Neural cell (in vitro differentiated cells): ENCODE measurements around the gene PGA3. TPM values are rescaled to one million over a fixed set of nuclear protein-coding genes. Genes with fewer than 3 reads are reported as not detected.
"Not testable (repeated sequence)": the region's sequence is repeated elsewhere in the genome, so short reads cannot be mapped to it uniquely, and the experiment has no call there.

Experiments
- H2AFZ ChIP-seq: fragments of 200-600, 300-800 bp; sonication (generic), shearing (Covaris generic); 2 replicates; pipeline ENCODE4 v1.6.0; 2014; ENCODE audit warnings: low read depth, mild to moderate bottlenecking, antibody characterized with exemption, low read length, moderate library complexity
- H3F3A ChIP-seq: fragments of 200-600 bp; shearing (Covaris generic); 2 replicates; pipeline ENCODE4 v1.6.1; 2016; ENCODE audit warnings: mild to moderate bottlenecking, moderate library complexity, mixed read lengths, antibody characterized with exemption, low read length; ENCODE audit not compliant: insufficient read depth, poor library complexity, severe bottlenecking
- H3K27ac ChIP-seq: fragments of 200-600, 300-800 bp; sonication (generic), shearing (Covaris generic); 2 replicates; pipeline ENCODE4 v1.5.1; 2014; ENCODE audit warnings: mild to moderate bottlenecking, low read length, moderate library complexity
- H3K27me3 ChIP-seq: fragments of 300-800, 200-600 bp; sonication (generic), shearing (Covaris generic); 2 replicates; pipeline ENCODE4 v1.6.0; 2014; ENCODE audit warnings: mild to moderate bottlenecking, low read depth, low read length, moderate library complexity; ENCODE audit not compliant: insufficient read depth
- H3K36me3 ChIP-seq: fragments of 300-800, 200-600 bp; sonication (generic), shearing (Covaris generic); 2 replicates; pipeline ENCODE4 v1.5.1; 2014; ENCODE audit warnings: mild to moderate bottlenecking, antibody characterized with exemption, low read length, moderate library complexity; ENCODE audit not compliant: insufficient read depth
- H3K4me2 ChIP-seq: fragments of 300-800, 200-600 bp; sonication (generic), shearing (Covaris generic); 2 replicates; pipeline ENCODE4 v1.6.0; 2014; ENCODE audit warnings: mild to moderate bottlenecking, low read length
- H3K4me3 ChIP-seq: fragments of 300-800, 200-600 bp; sonication (generic), shearing (Covaris generic); 2 replicates; pipeline ENCODE4 v1.5.1; 2014; ENCODE audit warnings: mild to moderate bottlenecking, low read length, moderate library complexity
- H3K79me2 ChIP-seq: fragments of 200-600 bp; shearing (Covaris generic); replicated peaks from 2 replicates; pipeline ENCODE4 v1.6.0; 2014; ENCODE audit warnings: mild to moderate bottlenecking, low read length, moderate library complexity; ENCODE audit not compliant: insufficient read depth
- H3K9ac ChIP-seq: fragments of 300-800, 200-600 bp; sonication (generic), shearing (Covaris generic); 2 replicates; pipeline ENCODE4 v1.6.1; 2016; ENCODE audit warnings: mild to moderate bottlenecking, low read length, mixed read lengths
- H3K9me2 ChIP-seq: fragments of 200-600 bp; shearing (Covaris generic); 2 replicates; pipeline ENCODE4 v1.6.1; 2016; ENCODE audit warnings: mild to moderate bottlenecking, low read length, mixed read lengths; ENCODE audit not compliant: insufficient read depth
- H3K9me3 ChIP-seq: fragments of 200-600, 300-800 bp; sonication (generic), shearing (Covaris generic); 2 replicates; pipeline ENCODE4 v1.6.1; 2016; ENCODE audit warnings: mild to moderate bottlenecking, mixed run types, low read length, moderate library complexity, mixed read lengths
- H4K20me1 ChIP-seq: fragments of 200-600 bp; shearing (Covaris generic); 2 replicates; pipeline ENCODE4 v1.6.1; 2016; ENCODE audit warnings: mild to moderate bottlenecking, mixed run types; ENCODE audit not compliant: insufficient read depth
- EP300 ChIP-seq: fragments of 450-650 bp; conservative IDR thresholded peaks from 2 replicates; pipeline ENCODE4 v1.6.1; 2014; ENCODE audit warnings: antibody characterized with exemption, mild to moderate bottlenecking, moderate library complexity; ENCODE audit not compliant: poor library complexity, severe bottlenecking
- EZH2 ChIP-seq: fragments of 200-600, 300-800 bp; shearing (Covaris generic), sonication (generic); IDR thresholded peaks from 2 replicates; pipeline ENCODE4 v1.6.1; 2014; ENCODE audit warnings: antibody characterized with exemption, low read length, borderline replicate concordance, mild to moderate bottlenecking; ENCODE audit not compliant: insufficient read depth, poor library complexity, severe bottlenecking
- MXI1 ChIP-seq: fragments of 450-650 bp; conservative IDR thresholded peaks from 2 replicates; pipeline ENCODE4 v1.6.1; 2014; ENCODE audit warnings: antibody characterized with exemption, mild to moderate bottlenecking; ENCODE audit not compliant: poor library complexity, severe bottlenecking
- POLR2AphosphoS5 ChIP-seq: IDR thresholded peaks from 2 replicates; pipeline ENCODE4 v1.6.1; 2012
- RAD21 ChIP-seq: fragments of 450-650 bp; conservative IDR thresholded peaks from 2 replicates; pipeline ENCODE4 v1.6.1; 2014; ENCODE audit warnings: antibody characterized with exemption, mild to moderate bottlenecking, moderate library complexity
- SMC3 ChIP-seq: fragments of 450-650 bp; conservative IDR thresholded peaks from 2 replicates; pipeline ENCODE4 v1.6.1; 2014; ENCODE audit warnings: antibody characterized with exemption, mild to moderate bottlenecking, moderate library complexity; ENCODE audit not compliant: poor library complexity
- TAF1 ChIP-seq: IDR thresholded peaks from 2 replicates; pipeline ENCODE4 v1.6.1; 2012; ENCODE audit warnings: low read depth
- polyA minus RNA-seq: library from RNA; depleted of rRNA, polyadenylated mRNA; stranded (reverse); fragments of >200 nt; gene quantifications from 2 replicates; pipeline ENCODE4 v1.2.3, GENCODE V29; 2014
- polyA plus RNA-seq: library from polyadenylated mRNA; depleted of rRNA; stranded (reverse); fragments of >200 nt; gene quantifications from 2 replicates; pipeline ENCODE4 v1.2.3, GENCODE V29; 2014
- TF ChIP-seq, protein P1 (sequence below): IDR thresholded peaks from 2 replicates; pipeline ENCODE4 v1.6.1; 2012; ENCODE audit warnings: borderline replicate concordance
- TF ChIP-seq, protein P2 (sequence below): fragments of 450-650 bp; IDR thresholded peaks from 2 replicates; pipeline ENCODE4 v1.5.1; 2014; ENCODE audit warnings: antibody characterized with exemption, mild to moderate bottlenecking, moderate library complexity; ENCODE audit not compliant: poor library complexity, severe bottlenecking

PGA3 gene
- polyA plus RNA-seq (not detected in 2 replicates), polyA minus RNA-seq (not detected in 2 replicates)

GRCh38 chr11:61202950-61203746, at the start of gene PGA3:
Gene PGA3, plus strand, starts transcription at chr11:61203515. Its CDS starts 50 bp downstream, at chr11:61203565.
- not testable (repeated sequence) for H3K27ac ChIP-seq, H3K36me3 ChIP-seq, H4K20me1 ChIP-seq, H3K27me3 ChIP-seq, H3K79me2 ChIP-seq, H3F3A ChIP-seq, H3K9me3 ChIP-seq, H3K4me3 ChIP-seq, H3K4me2 ChIP-seq, H3K9me2 ChIP-seq, H2AFZ ChIP-seq, H3K9ac ChIP-seq

- Histone ChIP-seq H3K4me3 (no peak overlapping the region), H3K27ac (no peak overlapping the region), H3K79me2 (peaks cover 33% of the 10 kb centered on the region), H3K9me3 (peaks cover 5% of the 10 kb centered on the region), H3K9me2 (no peaks in the 10 kb centered on the region), H3K36me3 (no peaks in the 10 kb centered on the region), H3K27me3 (no peaks in the 10 kb centered on the region), H3K9ac (no peak overlapping the region), H3F3A (no peaks in the 10 kb centered on the region), H3K4me2 (no peak overlapping the region), H2AFZ (no peak overlapping the region), H4K20me1 (no peaks in the 10 kb centered on the region)
- no peak for TF ChIP-seq SMC3
- no peak for TF ChIP-seq RAD21
- TF ChIP-seq, protein P1, sequence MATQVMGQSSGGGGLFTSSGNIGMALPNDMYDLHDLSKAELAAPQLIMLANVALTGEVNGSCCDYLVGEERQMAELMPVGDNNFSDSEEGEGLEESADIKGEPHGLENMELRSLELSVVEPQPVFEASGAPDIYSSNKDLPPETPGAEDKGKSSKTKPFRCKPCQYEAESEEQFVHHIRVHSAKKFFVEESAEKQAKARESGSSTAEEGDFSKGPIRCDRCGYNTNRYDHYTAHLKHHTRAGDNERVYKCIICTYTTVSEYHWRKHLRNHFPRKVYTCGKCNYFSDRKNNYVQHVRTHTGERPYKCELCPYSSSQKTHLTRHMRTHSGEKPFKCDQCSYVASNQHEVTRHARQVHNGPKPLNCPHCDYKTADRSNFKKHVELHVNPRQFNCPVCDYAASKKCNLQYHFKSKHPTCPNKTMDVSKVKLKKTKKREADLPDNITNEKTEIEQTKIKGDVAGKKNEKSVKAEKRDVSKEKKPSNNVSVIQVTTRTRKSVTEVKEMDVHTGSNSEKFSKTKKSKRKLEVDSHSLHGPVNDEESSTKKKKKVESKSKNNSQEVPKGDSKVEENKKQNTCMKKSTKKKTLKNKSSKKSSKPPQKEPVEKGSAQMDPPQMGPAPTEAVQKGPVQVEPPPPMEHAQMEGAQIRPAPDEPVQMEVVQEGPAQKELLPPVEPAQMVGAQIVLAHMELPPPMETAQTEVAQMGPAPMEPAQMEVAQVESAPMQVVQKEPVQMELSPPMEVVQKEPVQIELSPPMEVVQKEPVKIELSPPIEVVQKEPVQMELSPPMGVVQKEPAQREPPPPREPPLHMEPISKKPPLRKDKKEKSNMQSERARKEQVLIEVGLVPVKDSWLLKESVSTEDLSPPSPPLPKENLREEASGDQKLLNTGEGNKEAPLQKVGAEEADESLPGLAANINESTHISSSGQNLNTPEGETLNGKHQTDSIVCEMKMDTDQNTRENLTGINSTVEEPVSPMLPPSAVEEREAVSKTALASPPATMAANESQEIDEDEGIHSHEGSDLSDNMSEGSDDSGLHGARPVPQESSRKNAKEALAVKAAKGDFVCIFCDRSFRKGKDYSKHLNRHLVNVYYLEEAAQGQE, result no peak
These were observed 49.7 kb upstream of the PGA3 start for GRCh38 chr11:61153593-61154095.

DNA sequence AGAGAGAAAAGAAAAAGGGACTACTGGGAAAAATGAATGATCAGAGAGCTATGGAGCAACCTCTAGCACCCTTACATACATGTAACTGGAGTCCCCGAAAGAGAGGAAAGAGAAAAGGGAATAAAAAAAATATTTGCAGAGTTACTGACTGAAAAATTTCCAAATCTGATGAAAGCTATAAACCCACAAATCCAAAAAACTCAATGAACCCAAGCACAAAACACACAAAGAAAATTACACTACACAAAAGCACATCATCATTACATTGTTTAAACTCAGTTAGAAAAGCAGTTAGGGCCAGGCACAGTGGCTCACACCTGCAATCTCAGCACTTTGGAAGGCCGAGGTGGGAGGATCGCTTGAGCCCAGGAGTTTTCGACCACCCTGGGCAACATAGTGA, 48.8 kb upstream of the PGA3 start:
- H3K36me3 ChIP-seq, result no peaks in the 10 kb centered on the region
- H3K9me3 ChIP-seq, result peaks cover 5% of the 10 kb centered on the region
- TF ChIP-seq EP300, result no peak
- TF ChIP-seq RAD21, result no peak
- no peak for TF ChIP-seq TAF1
- no peak for TF ChIP-seq POLR2AphosphoS5
- TF ChIP-seq, protein P1, result no peak
- TF ChIP-seq, protein P2, sequence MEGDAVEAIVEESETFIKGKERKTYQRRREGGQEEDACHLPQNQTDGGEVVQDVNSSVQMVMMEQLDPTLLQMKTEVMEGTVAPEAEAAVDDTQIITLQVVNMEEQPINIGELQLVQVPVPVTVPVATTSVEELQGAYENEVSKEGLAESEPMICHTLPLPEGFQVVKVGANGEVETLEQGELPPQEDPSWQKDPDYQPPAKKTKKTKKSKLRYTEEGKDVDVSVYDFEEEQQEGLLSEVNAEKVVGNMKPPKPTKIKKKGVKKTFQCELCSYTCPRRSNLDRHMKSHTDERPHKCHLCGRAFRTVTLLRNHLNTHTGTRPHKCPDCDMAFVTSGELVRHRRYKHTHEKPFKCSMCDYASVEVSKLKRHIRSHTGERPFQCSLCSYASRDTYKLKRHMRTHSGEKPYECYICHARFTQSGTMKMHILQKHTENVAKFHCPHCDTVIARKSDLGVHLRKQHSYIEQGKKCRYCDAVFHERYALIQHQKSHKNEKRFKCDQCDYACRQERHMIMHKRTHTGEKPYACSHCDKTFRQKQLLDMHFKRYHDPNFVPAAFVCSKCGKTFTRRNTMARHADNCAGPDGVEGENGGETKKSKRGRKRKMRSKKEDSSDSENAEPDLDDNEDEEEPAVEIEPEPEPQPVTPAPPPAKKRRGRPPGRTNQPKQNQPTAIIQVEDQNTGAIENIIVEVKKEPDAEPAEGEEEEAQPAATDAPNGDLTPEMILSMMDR, result no peak
- TF ChIP-seq SMC3, result no peak
- no peak for TF ChIP-seq EZH2
- no peak for TF ChIP-seq MXI1
- peaks cover 29% of the 10 kb centered on the region for H3K79me2 ChIP-seq
- H3K4me2 ChIP-seq, result no peak overlapping the region
- H4K20me1 ChIP-seq, result no peaks in the 10 kb centered on the region
- no peak overlapping the region for H3K27ac ChIP-seq
- no peaks in the 10 kb centered on the region for H3K27me3 ChIP-seq
- no peak overlapping the region for H3K9ac ChIP-seq
- H3F3A ChIP-seq, result no peaks in the 10 kb centered on the region
- no peaks in the 10 kb centered on the region for H3K9me2 ChIP-seq
- no peak overlapping the region for H2AFZ ChIP-seq
- no peak overlapping the region for H3K4me3 ChIP-seq
